NCI-H748 (cell line): ENCODE results near the gene SYT15B.
"Not testable (repeated sequence)": the region's sequence is repeated elsewhere in the genome, so short reads cannot be mapped to it uniquely, and the experiment has no call there.

Experiments used
- DNase-seq: peaks from one replicate; lab custom pipeline; 2025; ENCODE audit not compliant: unreplicated experiment; lab: John Stamatoyannopoulos, UW

Gene SYT15B

DNA sequence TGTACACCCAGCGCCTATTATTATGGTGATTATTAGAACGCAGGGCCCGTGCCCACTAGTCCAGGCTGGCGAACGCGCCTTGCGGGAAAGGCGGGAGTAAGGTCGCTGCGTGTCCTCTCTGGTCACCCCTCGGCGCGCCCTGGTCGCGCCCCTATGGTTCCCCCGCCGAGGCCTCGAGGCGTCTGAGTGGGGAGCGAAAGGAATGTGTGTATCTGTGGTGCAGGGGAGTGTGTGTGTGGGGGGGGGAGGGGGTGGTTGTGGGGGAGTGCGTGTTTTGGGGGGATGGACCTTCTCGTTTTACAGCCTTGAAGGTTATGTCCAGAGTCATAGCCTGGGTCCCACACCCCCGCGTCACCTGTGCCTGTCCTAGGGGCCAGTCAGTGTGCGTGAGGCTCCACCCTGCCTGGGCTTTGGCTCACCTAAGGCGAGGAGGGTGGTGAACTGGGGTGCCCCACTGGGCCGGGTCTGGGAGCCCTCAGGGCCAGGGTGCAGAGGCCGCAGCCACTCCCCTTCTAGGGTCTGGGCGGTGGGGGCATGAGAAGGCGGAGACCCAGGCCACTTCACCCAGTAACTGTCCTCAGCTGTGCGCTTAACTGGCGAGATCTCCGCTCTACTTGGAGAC, at the start of gene SYT15B:
Gene SYT15B, minus strand, starts transcription at position 39 of the 622 bp plus-strand sequence. CDS start 952 bp downstream, outside the sequence.
- DNase-seq, result not testable (repeated sequence)

DNA sequence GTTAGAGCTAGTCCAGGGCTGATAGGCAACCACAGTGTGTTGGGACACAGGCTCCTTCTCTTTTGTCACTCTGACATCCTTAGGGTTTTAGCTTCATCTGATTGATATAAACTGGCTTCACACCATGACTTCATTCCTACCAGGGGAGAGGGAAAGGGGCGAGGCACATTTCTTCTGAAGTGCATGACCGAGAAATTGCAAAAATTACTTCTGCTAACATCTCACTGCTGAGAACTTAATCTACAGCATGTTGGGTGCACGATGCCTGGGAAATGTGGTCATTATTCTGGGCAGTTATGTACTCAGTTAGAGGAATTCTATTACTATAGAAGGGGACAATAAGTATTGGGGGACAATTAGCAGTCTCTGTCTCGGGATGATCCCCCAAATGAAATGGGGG, 16.2 kb upstream of the SYT15B start:
- not testable (repeated sequence) for DNase-seq

DNA sequence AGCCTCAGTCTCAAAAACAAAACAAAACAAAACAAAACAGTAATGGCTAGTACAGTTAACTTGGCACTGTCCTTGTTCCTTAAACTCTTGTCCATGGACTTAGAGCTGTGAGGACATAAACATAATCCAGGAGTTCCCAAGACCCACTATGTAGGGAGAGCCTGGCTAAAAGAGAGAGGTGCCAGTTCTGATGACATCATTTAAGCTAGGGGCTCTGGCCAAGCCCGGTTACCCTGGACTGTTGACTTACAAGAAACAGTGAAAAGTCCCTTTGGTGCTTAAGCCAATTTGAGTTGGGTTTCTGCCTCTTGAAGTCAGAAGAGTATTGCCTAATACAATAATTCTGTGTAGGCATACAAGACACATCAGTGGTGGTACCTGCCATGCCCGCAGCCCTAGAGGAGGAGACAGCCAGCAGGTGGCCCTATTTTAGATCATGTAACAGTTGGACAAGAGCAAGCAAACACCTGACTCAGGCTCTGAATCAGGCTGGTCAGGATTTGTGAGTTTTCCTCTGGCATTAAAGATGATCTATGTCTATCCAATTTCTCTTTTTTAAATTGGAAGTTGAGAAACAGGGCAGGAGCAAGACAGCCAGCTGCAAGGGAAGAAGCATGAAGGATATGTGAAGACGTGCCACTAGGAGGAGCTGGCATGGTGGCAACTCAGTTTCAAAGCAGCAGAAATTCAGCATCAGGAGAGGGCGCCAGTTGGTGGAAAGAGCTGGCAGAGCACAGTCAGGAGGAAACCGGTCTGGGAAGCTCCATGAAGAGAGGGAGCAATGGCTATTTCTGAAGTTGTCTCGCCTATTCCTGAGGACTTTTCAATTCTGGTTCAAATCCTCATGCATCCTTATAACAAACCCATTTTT, 12.2 kb upstream of the SYT15B start:
- DNase-seq, result peak; percentile 28

DNA sequence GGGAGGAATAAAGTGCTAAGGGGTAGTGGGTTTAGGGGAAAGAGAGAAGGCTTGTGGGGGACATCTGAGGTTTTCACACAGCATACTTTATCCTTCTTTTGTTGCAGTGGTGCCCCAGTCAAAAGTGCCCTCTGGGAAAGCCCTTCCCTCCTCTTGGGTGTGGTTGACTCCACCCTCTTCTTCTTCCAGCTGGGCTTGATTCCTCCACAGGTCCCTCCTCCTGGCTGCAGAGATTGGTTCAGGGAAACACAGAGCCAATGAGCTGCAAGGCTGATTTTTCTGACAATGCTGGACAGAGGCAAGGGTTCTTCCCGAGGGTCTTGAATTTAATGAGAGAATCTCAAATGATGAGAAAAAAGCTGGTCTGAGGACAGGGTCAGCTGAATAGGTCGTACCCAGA, 7.4 kb upstream of the SYT15B start:
- not testable (repeated sequence) for DNase-seq

DNA sequence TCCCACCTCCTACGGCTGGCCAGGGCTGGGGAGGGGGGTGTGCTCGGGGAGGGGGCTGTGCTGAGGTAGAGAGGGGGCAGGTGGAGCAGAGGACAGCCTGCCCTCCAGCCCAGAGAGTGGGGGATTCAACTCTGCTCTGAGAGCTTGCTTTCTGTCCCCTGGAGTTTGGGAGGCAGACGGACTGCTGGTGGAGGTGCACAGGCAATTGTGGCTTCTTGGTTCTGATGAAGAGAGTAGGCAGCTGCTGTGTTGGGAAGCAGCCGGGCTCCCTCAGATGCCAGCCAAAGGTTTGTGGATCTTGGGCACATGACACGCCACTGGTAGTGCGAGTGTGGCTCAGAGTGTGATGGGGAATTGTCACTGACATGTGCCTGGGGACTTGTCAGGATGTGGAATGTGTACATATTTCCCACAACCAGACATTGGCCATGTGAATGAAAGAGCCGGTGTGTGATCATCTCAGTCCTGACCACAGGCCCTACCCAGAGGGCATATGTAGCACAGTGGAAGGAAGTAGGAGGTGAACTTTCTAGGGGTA, 5.3 kb upstream of the SYT15B start:
- not testable (repeated sequence) for DNase-seq

DNA sequence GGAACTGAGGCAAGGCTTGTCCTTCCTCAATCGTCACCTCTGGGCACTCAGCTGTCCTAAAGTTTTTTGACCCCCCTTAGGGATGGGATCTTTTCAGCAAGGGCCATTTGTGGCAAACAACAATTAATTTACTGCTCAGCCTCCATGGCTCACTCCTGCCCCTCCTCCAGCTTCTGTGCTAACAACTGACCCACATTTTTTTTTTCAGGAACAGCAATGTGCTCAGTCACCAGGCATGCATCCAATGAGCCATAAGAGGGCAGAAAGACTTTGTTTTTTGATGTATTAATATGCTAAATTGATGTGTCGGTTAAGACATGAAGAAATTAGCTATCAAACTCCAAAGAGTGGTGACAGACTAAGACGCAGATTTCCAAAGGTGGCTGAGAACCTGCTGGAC, 4.7 kb upstream of the SYT15B start:
- not testable (repeated sequence) for DNase-seq

DNA sequence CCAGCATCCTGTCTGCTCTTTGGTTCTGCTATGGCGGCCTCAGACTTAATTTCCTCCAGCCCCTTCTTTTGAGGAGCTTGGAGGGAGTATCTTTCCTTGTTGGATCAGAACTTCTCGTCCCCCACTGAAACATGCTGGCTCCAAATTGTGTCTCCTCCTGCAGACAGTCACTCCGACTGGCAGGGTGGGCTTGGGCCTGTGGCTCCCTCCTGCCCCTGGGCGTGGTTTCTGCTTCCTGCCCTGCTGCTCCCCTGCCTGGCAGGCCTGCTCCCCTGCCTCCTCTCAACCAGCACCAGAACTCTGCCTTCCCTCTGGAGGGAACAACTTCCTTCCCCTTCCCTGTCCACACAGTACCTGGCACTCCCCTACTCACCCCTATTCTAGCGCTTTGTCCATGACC, 3.8 kb upstream of the SYT15B start:
- not testable (repeated sequence) for DNase-seq

DNA sequence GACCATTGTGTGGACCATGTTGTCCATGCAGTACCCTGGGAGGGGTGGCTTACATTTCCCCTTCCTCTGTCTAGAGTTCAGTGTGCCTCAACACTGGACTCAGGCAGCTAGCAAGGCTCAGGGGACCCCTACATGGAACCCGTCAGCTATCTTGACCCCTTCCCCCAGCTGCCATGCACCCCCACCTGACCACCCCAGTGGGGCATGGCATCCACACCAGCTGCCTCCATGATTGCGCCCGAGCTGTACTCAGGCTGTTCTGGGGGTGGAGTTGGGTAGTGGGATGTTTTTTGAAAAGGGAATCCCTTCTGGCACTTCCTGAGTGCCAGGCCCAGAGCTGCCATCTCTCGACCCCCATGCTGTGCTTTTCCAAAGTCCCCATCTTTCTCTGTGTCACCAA, 1.8 kb upstream of the SYT15B start:
- not testable (repeated sequence) for DNase-seq

DNA sequence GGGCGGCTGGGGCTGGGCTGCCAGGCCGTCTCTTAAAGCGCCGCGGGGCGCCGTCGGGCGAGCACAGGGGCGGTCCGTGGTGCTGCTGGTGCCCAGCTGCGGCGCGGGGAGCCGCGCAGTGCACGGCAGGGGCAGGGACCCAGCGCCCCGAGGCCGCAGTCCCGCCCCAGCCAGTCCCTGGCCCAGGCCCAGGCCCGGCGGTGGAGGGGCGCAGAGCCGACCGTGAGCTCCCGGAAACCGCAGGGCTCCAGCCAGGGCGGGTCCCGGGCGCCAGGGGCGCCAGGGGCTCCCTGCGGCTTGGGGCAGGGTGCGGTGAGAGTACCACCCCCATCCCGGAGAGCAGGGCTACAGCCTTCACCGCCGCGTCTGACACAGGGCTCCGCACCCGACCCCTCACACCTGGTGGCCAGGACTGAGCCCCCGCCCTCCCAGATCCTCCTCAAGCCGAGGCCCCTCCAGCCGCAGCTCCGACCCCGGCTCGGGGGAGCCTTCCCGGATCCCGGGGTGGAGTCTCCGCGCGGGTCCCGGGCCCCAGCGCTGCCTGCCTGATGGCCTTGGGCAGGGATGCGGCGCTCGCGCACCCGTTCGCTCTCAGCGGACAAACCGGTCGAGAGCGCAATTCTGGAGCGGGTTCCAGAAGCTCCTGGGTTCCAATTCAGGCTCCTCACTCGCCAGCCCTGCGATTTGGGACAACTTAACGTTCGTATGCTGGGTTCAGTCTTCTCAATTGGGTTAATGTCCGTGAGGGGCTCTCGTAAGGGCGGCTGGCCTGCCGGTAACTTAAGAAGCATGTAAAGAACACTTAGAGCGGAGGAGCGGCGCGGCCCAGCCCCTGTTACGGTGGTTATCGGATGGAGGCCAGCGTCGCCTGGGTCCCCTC, 478 bp downstream of the SYT15B start:
- DNase-seq, result not testable (repeated sequence)

DNA sequence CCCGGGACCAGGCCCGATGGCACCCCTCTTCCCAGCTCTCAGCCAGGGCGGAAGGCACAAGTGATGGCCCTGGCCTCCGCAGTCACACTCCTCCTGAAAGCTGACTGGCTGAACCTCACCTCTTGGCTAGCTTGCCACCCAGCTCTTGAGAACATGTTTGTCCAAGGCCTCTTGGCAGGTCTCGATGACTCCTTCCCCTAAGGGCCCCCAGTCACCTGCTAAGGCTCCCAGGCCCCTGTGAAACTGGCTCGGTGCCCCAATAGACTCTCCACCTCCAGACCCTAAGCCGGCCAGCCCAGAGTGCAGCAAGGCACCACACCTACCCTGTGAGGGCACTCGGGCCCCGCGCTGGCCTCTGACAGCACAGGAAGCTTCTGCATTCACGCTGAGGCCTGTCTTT, 4.5 kb downstream of the SYT15B start:
- not testable (repeated sequence) for DNase-seq

DNA sequence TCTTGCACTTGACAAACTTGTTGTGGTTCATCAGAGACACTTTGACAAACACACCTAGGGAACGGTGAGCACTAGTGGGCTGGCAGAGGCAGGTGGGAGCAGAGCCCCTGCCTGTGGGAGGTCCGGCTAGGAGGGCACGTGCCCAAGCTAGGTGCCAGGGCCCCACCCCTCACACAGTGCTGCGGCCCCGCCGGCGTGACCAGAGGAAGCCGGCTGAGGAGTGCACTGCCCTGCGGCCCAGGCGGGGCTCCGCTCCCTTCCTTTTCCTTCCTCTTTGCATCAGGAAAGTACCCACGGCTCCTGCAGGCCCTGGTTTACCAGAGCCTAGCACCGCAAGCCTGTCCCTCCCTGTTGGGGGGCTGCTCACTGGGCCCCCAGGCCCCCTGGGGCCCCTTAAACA, 7.2 kb downstream of the SYT15B start:
- not testable (repeated sequence) for DNase-seq

DNA sequence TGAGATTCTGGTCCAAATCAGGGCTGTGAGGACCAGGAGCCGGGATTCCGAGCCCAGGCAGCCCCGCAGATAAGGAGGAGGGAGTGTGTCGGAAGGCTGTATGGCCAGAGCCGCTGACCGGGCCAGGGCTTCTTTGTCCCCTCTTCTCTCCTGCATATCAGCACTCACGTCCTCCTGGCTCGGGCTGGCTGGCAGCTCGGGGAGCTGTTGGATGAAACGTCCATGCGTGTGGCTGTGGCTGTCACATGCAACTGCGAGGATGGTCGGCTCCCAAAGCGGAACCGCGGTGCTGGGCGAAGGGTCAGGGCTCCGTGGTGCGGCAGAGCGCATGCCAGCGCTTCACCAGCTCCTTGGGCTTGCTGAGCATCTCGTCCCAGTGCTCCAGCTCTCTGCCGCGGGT, 9.5 kb downstream of the SYT15B start:
- DNase-seq, result not testable (repeated sequence)

DNA sequence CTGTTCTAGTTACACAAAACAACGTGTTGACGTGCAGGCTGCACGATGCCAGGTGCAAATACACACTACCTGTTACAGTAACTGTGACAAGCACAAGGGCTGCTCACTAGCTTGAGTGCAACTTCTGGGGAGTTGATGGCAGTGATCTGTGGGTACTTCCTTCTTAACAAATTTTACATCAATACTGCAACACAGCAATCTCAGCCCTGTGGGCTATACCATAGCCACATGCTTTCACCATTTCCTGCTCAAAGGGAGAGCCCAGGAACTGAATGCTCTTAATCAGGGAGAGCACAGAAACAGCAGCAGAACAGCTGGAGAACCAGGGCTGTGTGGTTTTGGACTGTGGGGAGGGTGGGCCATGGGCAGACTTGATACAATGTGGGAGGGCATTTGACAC, 10.2 kb downstream of the SYT15B start:
- not testable (repeated sequence) for DNase-seq

DNA sequence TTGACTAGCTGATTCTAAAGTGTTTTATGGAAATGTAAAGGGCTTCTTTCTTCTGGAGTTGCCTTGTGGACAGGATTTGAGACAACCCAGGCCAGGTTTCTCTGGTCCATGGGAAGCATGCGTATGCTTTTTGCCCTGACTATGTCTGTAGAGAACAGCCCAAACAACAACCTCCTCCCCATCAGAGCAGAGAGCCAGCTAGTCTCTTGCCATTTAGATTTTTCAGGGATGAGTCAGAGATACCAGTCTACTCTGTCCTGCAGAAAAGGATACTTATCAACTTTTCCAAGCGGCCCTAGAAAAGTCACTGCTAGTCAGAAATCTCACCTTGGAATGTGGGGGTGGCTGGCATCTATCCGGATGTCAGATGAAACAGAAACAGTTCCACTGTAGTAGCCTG, 11.6 kb downstream of the SYT15B start:
- DNase-seq, result not testable (repeated sequence)

DNA sequence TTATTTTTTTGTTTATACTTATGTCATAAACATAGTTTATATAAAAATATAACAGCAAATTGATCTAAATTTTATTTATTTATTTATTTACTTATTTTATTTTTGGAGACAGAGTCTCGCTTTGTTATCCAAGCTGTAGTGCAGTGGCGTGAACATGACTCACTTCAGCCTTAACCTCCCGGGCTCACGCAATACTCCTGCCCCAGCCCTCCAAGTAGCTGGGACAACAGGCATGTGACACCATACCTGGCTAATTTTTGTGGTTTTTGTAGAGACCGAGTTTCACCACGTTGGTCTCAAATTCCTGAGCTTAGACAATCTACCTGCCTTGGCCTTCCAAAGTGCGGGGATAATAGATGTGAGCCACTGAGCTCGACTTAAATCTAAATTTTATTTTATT, 13.0 kb downstream of the SYT15B start:
- DNase-seq, result not testable (repeated sequence)

DNA sequence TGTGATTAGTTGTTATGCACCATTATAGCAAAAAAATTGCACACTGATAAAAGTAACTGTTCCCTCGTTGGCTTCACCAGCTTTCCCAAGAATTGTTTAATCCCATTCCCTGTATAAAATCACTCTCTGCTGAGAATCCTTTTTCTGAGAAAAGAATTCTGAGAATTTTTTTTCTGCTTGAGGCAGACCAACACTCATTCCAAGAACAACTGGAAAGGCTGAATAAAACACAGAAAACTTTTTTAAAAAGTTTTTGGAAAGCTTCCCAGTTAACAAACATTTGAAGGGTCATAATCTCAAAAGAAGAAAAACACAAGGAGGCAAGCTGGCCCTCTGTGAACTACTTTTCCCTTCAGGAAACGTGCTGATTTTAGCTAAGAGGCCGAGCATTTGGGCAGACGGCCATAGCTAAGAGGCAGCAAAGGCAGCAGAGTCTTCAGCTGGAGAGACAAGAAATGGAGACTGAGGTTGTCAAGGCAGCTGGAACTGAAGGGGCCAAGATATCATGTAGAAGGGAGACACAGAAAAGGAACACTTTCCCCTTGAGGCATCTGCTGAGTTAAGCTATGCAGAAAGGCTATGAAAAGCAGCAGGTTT, 16.5 kb downstream of the SYT15B start:
- not testable (repeated sequence) for DNase-seq

DNA sequence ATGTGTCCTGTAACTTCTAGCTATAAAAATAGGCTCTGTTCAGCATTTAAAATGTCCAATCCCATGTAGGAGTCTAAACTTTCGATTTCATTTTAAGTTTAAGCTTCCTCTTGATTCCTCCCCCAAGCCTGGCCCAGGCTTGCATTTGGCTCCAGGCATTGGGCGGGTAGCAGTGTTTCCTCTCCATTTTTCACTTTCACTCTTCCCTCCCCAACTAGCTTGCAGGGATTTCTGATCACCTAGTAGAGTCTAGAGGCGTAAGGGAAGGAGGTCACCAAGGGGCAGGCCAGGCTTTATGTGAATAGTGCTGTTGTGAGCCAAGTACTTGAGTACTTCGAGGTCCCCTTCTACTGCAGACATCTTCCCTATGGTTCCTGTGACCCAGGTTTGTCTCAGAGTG, 18.5 kb downstream of the SYT15B start:
- not testable (repeated sequence) for DNase-seq

DNA sequence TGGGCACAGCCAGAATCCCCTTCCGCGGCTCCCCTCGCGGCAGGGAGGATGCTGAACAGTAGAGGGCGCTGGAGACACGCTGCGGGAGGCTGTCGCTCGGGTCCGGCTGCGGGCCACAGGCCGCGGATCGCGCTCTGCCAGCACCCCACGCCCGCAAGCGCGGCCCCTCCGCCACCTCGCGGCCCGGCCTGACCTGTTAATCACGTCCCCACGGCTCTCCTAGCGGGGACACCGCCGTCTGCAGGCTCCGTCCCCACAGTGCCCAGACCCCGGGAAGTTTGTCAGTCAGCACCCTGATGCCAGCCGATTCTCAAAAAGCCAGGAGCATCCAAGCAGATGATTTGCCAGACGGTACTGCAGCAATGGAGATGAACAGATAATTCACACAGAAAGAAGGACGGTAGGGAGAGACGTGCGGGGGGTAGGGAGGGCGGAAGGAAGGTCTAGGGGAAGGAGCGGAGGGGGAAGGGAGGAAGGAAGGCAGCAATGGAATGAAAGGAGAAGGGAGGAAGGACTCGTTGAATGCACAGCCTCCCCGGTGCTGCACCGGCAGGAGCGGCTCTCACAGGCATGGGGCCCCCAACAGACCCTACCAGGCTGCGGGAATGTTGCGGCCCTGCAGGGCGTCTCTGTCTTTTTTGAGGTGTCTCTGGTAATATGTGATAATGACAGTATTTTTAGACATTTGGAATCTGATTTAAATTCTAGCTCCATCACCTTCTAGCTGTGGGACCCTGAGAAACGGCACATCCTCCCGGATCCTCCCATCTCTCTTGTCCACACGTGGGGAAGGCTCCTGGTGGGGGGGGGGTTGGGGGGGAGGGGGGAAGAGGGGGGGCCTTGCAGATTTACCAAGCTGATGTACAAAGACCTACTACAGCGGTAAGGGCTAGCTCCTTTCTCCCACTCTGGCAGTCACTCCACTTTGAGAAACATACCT, 19.5 kb downstream of the SYT15B start:
- DNase-seq, result not testable (repeated sequence)

DNA sequence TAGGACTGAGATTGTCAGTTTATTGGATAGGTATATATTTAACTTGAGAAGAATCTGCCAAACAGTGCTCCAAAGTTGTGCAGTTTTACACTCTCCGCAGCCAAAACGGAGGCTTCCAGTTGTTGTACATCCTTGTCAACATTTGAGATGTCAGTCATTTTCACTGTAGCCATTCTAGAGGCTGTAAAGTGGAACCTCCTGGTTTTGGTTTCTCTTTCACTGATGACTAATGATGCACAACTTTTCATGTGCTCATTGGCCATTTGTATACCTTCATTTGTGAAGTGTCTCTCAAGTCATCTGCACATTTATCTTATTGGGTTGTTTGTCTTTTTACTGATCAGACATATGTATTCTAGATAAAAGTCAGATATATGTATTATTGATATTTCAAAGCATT, 22.5 kb downstream of the SYT15B start:
- not testable (repeated sequence) for DNase-seq
